ENCODE results near the gene NOSTRIN.

NOSTRIN gene

GRCh38 chr2:168894101-168894500, 91.7 kb downstream of the NOSTRIN start:
- Histone ChIP-seq H3K56ac (ENCODE audit: low read length) (no peak overlapping the region), H2BK15ac (replicated peaks; ENCODE audit: low read depth) (no peak overlapping the region), H3K23ac (ENCODE audit: low read length) (no peak overlapping the region), H3K36me3 (ENCODE audit: control insufficient read depth, insufficient read depth, low read length) (no peaks in the 10 kb centered on the region), H2BK120ac (ENCODE audit: low read depth, low read length) (no peak overlapping the region), H3K79me1 (ENCODE audit: low read length) (peaks cover 4% of the 10 kb centered on the region), H3K4ac (ENCODE audit: low read depth, low read length) (no peak overlapping the region), H3K27me3 (ENCODE audit: insufficient read depth, low read length, poor library complexity) (no peaks in the 10 kb centered on the region), H4K5ac (ENCODE audit: low read length) (no peak overlapping the region), H3K9ac (ENCODE audit: low read length) (no peak overlapping the region), H3K27ac (ENCODE audit: low read depth, low read length) (no peak overlapping the region), H2AK5ac (ENCODE audit: low read length) (no peak overlapping the region), H3K79me2 (ENCODE audit: control insufficient read depth, insufficient read depth, low read length) (peaks cover 3% of the 10 kb centered on the region), H4K8ac (ENCODE audit: low read depth, low read length) (no peak overlapping the region), H3K4me3 (ENCODE audit: low read length) (no peak overlapping the region), H3K4me2 (ENCODE audit: low read length) (no peak overlapping the region), H3K4me1 (ENCODE audit: control insufficient read depth, low read depth, low read length) (no peaks in the 10 kb centered on the region), H3K18ac (ENCODE audit: low read length) (no peak overlapping the region), H2BK5ac (ENCODE audit: low read length) (no peak overlapping the region)
- no peak for DNase-seq
- WGBS (ENCODE audit: extremely low coverage, insufficient coverage, low lambda C conversion rate), result no CpG with 5 or more reads among the region's 1 CpG

GRCh38 chr2:168894720-168895119, 92.3 kb downstream of the NOSTRIN start:
- Histone ChIP-seq H3K79me2 (ENCODE audit: control insufficient read depth, insufficient read depth, low read length) (peaks cover under 1% of the 10 kb centered on the region), H2BK5ac (ENCODE audit: low read length) (no peak overlapping the region), H3K4me1 (ENCODE audit: control insufficient read depth, low read depth, low read length) (no peaks in the 10 kb centered on the region), H2AK5ac (ENCODE audit: low read length) (no peak overlapping the region), H3K23ac (ENCODE audit: low read length) (no peak overlapping the region), H3K9ac (ENCODE audit: low read length) (no peak overlapping the region), H3K27me3 (ENCODE audit: insufficient read depth, low read length, poor library complexity) (no peaks in the 10 kb centered on the region), H3K4me3 (ENCODE audit: low read length) (no peak overlapping the region), H2BK120ac (ENCODE audit: low read depth, low read length) (no peak overlapping the region), H3K56ac (ENCODE audit: low read length) (no peak overlapping the region), H4K8ac (ENCODE audit: low read depth, low read length) (no peak overlapping the region), H3K18ac (ENCODE audit: low read length) (no peak overlapping the region), H3K4me2 (ENCODE audit: low read length) (no peak overlapping the region), H2BK15ac (replicated peaks; ENCODE audit: low read depth) (no peak overlapping the region), H3K79me1 (ENCODE audit: low read length) (peaks cover under 1% of the 10 kb centered on the region), H4K5ac (ENCODE audit: low read length) (no peak overlapping the region), H3K27ac (ENCODE audit: low read depth, low read length) (no peak overlapping the region), H3K36me3 (ENCODE audit: control insufficient read depth, insufficient read depth, low read length) (no peaks in the 10 kb centered on the region), H3K4ac (ENCODE audit: low read depth, low read length) (no peak overlapping the region)
- no peak for DNase-seq

GRCh38 chr2:168895771-168896170, 93.3 kb downstream of the NOSTRIN start:
- no peak overlapping the region for H4K5ac ChIP-seq (ENCODE audit: low read length)
- H3K56ac ChIP-seq (ENCODE audit: low read length), result no peak overlapping the region
- no peak overlapping the region for H2BK120ac ChIP-seq (ENCODE audit: low read depth, low read length)
- no peaks in the 10 kb centered on the region for H3K27me3 ChIP-seq (ENCODE audit: insufficient read depth, low read length, poor library complexity)
- H3K79me2 ChIP-seq (ENCODE audit: control insufficient read depth, insufficient read depth, low read length), result no peaks in the 10 kb centered on the region
- H2BK15ac ChIP-seq (replicated peaks; ENCODE audit: low read depth), result no peak overlapping the region
- H3K4me3 ChIP-seq (ENCODE audit: low read length), result no peak overlapping the region
- H3K79me1 ChIP-seq (ENCODE audit: low read length), result no peaks in the 10 kb centered on the region
- H3K4me2 ChIP-seq (ENCODE audit: low read length), result no peak overlapping the region
- no peaks in the 10 kb centered on the region for H3K36me3 ChIP-seq (ENCODE audit: control insufficient read depth, insufficient read depth, low read length)
- H2AK5ac ChIP-seq (ENCODE audit: low read length), result no peak overlapping the region
- no peak for DNase-seq
- no peak overlapping the region for H3K18ac ChIP-seq (ENCODE audit: low read length)
- H2BK5ac ChIP-seq (ENCODE audit: low read length), result no peak overlapping the region
- H4K8ac ChIP-seq (ENCODE audit: low read depth, low read length), result no peak overlapping the region
- H3K4me1 ChIP-seq (ENCODE audit: control insufficient read depth, low read depth, low read length), result no peaks in the 10 kb centered on the region
- H3K27ac ChIP-seq (ENCODE audit: low read depth, low read length), result no peak overlapping the region
- no peak overlapping the region for H3K23ac ChIP-seq (ENCODE audit: low read length)
- H3K9ac ChIP-seq (ENCODE audit: low read length), result no peak overlapping the region
- no peak overlapping the region for H3K4ac ChIP-seq (ENCODE audit: low read depth, low read length)

GRCh38 chr2:168896783-168897182, 94.3 kb downstream of the NOSTRIN start:
- H3K4ac ChIP-seq (ENCODE audit: low read depth, low read length), result no peak overlapping the region
- H2BK5ac ChIP-seq (ENCODE audit: low read length), result no peak overlapping the region
- H3K18ac ChIP-seq (ENCODE audit: low read length), result no peak overlapping the region
- no peak overlapping the region for H3K27ac ChIP-seq (ENCODE audit: low read depth, low read length)
- H3K23ac ChIP-seq (ENCODE audit: low read length), result no peak overlapping the region
- DNase-seq, result no peak
- WGBS (ENCODE audit: extremely low coverage, insufficient coverage, low lambda C conversion rate), result no CpG with 5 or more reads among the region's 4 CpGs
- no peak overlapping the region for H3K4me2 ChIP-seq (ENCODE audit: low read length)
- no peak overlapping the region for H4K8ac ChIP-seq (ENCODE audit: low read depth, low read length)
- H3K4me1 ChIP-seq (ENCODE audit: control insufficient read depth, low read depth, low read length), result no peaks in the 10 kb centered on the region
- H3K79me2 ChIP-seq (ENCODE audit: control insufficient read depth, insufficient read depth, low read length), result no peaks in the 10 kb centered on the region
- no peak overlapping the region for H3K9ac ChIP-seq (ENCODE audit: low read length)
- no peak overlapping the region for H2BK15ac ChIP-seq (replicated peaks; ENCODE audit: low read depth)
- H3K4me3 ChIP-seq (ENCODE audit: low read length), result no peak overlapping the region
- no peak overlapping the region for H4K5ac ChIP-seq (ENCODE audit: low read length)
- no peak overlapping the region for H3K56ac ChIP-seq (ENCODE audit: low read length)
- no peak overlapping the region for H2AK5ac ChIP-seq (ENCODE audit: low read length)
- no peaks in the 10 kb centered on the region for H3K27me3 ChIP-seq (ENCODE audit: insufficient read depth, low read length, poor library complexity)
- H3K79me1 ChIP-seq (ENCODE audit: low read length), result no peaks in the 10 kb centered on the region
- no peak overlapping the region for H2BK120ac ChIP-seq (ENCODE audit: low read depth, low read length)
- no peaks in the 10 kb centered on the region for H3K36me3 ChIP-seq (ENCODE audit: control insufficient read depth, insufficient read depth, low read length)

GRCh38 chr2:168897449-168897848, 95.0 kb downstream of the NOSTRIN start:
- H3K4me1 ChIP-seq (ENCODE audit: control insufficient read depth, low read depth, low read length), result no peaks in the 10 kb centered on the region
- H3K27ac ChIP-seq (ENCODE audit: low read depth, low read length), result no peak overlapping the region
- no peaks in the 10 kb centered on the region for H3K79me1 ChIP-seq (ENCODE audit: low read length)
- no peak overlapping the region for H3K23ac ChIP-seq (ENCODE audit: low read length)
- H3K27me3 ChIP-seq (ENCODE audit: insufficient read depth, low read length, poor library complexity), result no peaks in the 10 kb centered on the region
- WGBS (ENCODE audit: extremely low coverage, insufficient coverage, low lambda C conversion rate), result no CpG with 5 or more reads among the region's 1 CpG
- no peak overlapping the region for H2AK5ac ChIP-seq (ENCODE audit: low read length)
- H3K18ac ChIP-seq (ENCODE audit: low read length), result no peak overlapping the region
- no peak overlapping the region for H3K4ac ChIP-seq (ENCODE audit: low read depth, low read length)
- no peak overlapping the region for H3K4me3 ChIP-seq (ENCODE audit: low read length)
- no peak overlapping the region for H2BK120ac ChIP-seq (ENCODE audit: low read depth, low read length)
- H3K9ac ChIP-seq (ENCODE audit: low read length), result no peak overlapping the region
- H2BK15ac ChIP-seq (replicated peaks; ENCODE audit: low read depth), result no peak overlapping the region
- H2BK5ac ChIP-seq (ENCODE audit: low read length), result no peak overlapping the region
- H3K4me2 ChIP-seq (ENCODE audit: low read length), result no peak overlapping the region
- no peak overlapping the region for H3K56ac ChIP-seq (ENCODE audit: low read length)
- H4K8ac ChIP-seq (ENCODE audit: low read depth, low read length), result no peak overlapping the region
- no peaks in the 10 kb centered on the region for H3K79me2 ChIP-seq (ENCODE audit: control insufficient read depth, insufficient read depth, low read length)
- no peak for DNase-seq
- H3K36me3 ChIP-seq (ENCODE audit: control insufficient read depth, insufficient read depth, low read length), result no peaks in the 10 kb centered on the region
- no peak overlapping the region for H4K5ac ChIP-seq (ENCODE audit: low read length)

GRCh38 chr2:168901003-168901402, 98.6 kb downstream of the NOSTRIN start, which contains the start of gene G6PC2:
Gene G6PC2 (plus strand): TSS chr2:168901291. CDS start chr2:168901332, 41 bp downstream.
- Histone ChIP-seq H3K18ac (ENCODE audit: low read length) (no peak within 1 kb of the TSS), H3K79me2 (ENCODE audit: control insufficient read depth, insufficient read depth, low read length) (no peaks in the 10 kb centered on the region), H3K27me3 (ENCODE audit: insufficient read depth, low read length, poor library complexity) (no peaks in the 10 kb centered on the region), H4K5ac (ENCODE audit: low read length) (no peak within 1 kb of the TSS), H3K9ac (ENCODE audit: low read length) (no peak within 1 kb of the TSS), H4K8ac (ENCODE audit: low read depth, low read length) (no peak within 1 kb of the TSS), H2BK120ac (ENCODE audit: low read depth, low read length) (no peak within 1 kb of the TSS), H3K4me1 (ENCODE audit: control insufficient read depth, low read depth, low read length) (no peaks in the 10 kb centered on the region), H2BK5ac (ENCODE audit: low read length) (no peak within 1 kb of the TSS), H3K79me1 (ENCODE audit: low read length) (no peaks in the 10 kb centered on the region), H2AK5ac (ENCODE audit: low read length) (no peak within 1 kb of the TSS), H3K23ac (ENCODE audit: low read length) (no peak within 1 kb of the TSS), H3K4me2 (ENCODE audit: low read length) (no peak within 1 kb of the TSS), H3K36me3 (ENCODE audit: control insufficient read depth, insufficient read depth, low read length) (no peaks in the 10 kb centered on the region), H3K4ac (ENCODE audit: low read depth, low read length) (no peak within 1 kb of the TSS), H2BK15ac (replicated peaks; ENCODE audit: low read depth) (no peak within 1 kb of the TSS), H3K4me3 (ENCODE audit: low read length) (no peak within 1 kb of the TSS), H3K56ac (ENCODE audit: low read length) (no peak within 1 kb of the TSS), H3K27ac (ENCODE audit: low read depth, low read length) (no peak within 1 kb of the TSS)
- DNase-seq, result no peak
- WGBS (ENCODE audit: extremely low coverage, insufficient coverage, low lambda C conversion rate), result no CpG with 5 or more reads among the region's 5 CpGs
